GM12878 (cell line): ENCODE results near the gene CSF1R. TPM values are rescaled to one million over a fixed set of nuclear protein-coding genes. Genes with fewer than 3 reads are reported as not detected.
A peak's percentile ranks its signal among the peaks of the same experiment; 100 is the strongest.

Experiments used
- ATAC-seq: fragments of 200-7000 bp; cut with Tn5 transposase; 3 replicates; pipeline ENCODE4 v1.9.1; 2020; ENCODE audit warnings: mild to moderate bottlenecking, moderate library complexity
- BruUV-seq: library from RNA; stranded (reverse); fragments of 400-500 nt; replicated peaks from 2 replicates; lab custom pipeline; 2021; lab: Mats Ljungman, UMichigan
- CTCF ChIA-PET: fragments of 300-600 bp; sonication (Branson Sonifier 250); formaldehyde crosslinking; extraction: SDS; loops from one replicate; lab custom pipeline; 2021; ENCODE audit warnings: inconsistent platforms; lab: Yijun Ruan, JAX
- POLR2A ChIA-PET: fragments of 350-600 bp; formaldehyde crosslinking; extraction: SDS; loops from one replicate; lab custom pipeline; 2021; ENCODE audit warnings: inconsistent platforms; lab: Charles Lee
- RAD21 ChIA-PET: fragments of 300-600 bp; sonication (Branson Sonifier 250); formaldehyde crosslinking; loops from one replicate; lab custom pipeline; 2023; ENCODE audit warnings: antibody characterized with exemption; ENCODE audit not compliant: unreplicated experiment; lab: Charles Lee
- SMC1A ChIA-PET: fragments of 300-600 bp; sonication (Branson Sonifier 250); formaldehyde crosslinking; loops from one replicate; lab custom pipeline; 2023; ENCODE audit not compliant: unreplicated experiment, uncharacterized antibody; lab: Charles Lee
- DNase-seq: peaks from one replicate; pipeline ENCODE4 v3.0.0-alpha.2; 2011; ENCODE audit warnings: low read depth, low spot score
- FAIRE-seq: peaks from 3 replicates; lab custom pipeline; 2011; peaks lifted over from hg19 to GRCh38; lab: Jason Lieb, UNC
- H2AFZ ChIP-seq: 2 replicates; pipeline ENCODE4 v1.6.0; 2011; ENCODE audit warnings: low read depth, low read length, control low read depth; ENCODE audit not compliant: control insufficient read depth
- H3K27ac ChIP-seq: 2 replicates; pipeline ENCODE4 v1.5.1; 2011; ENCODE audit warnings: control low read depth; ENCODE audit not compliant: control insufficient read depth, insufficient read depth
- H3K27me3 ChIP-seq, 2 experiments: replicated peaks in 1 of 2; 2 replicates each; pipeline versions ENCODE4 v1.6.0 to v1.6.1; 2011; ENCODE audit warnings: low read length in 1 of 2; ENCODE audit not compliant: control insufficient read depth in 2 of 2, insufficient read depth in 2 of 2
- H3K36me3 ChIP-seq, 2 experiments: 2 replicates each; pipeline ENCODE4 v1.5.1; 2011; ENCODE audit warnings: low read length in 1 of 2; ENCODE audit not compliant: control insufficient read depth in 2 of 2, insufficient read depth in 2 of 2
- H3K4me1 ChIP-seq: 2 replicates; pipeline ENCODE4 v1.6.1; 2011; ENCODE audit warnings: mild to moderate bottlenecking, low read length, moderate library complexity, mixed read lengths; ENCODE audit not compliant: control insufficient read depth, insufficient read depth
- H3K4me2 ChIP-seq: 2 replicates; pipeline ENCODE4 v1.6.0; 2011; ENCODE audit warnings: control low read depth; ENCODE audit not compliant: control insufficient read depth, insufficient read depth
- H3K4me3 ChIP-seq: fragments of 200-600 bp; sonication (generic); 2 replicates; pipeline ENCODE4 v1.5.1; 2016
- H3K79me2 ChIP-seq: 2 replicates; pipeline ENCODE4 v1.6.0; 2011; ENCODE audit warnings: low read length; ENCODE audit not compliant: control insufficient read depth, insufficient read depth
- H3K9ac ChIP-seq: 2 replicates; pipeline ENCODE4 v1.8.0; 2011; ENCODE audit warnings: low read length, control low read depth, mixed read lengths; ENCODE audit not compliant: control insufficient read depth, insufficient read depth
- H3K9me3 ChIP-seq: replicated peaks from 3 replicates; pipeline ENCODE4 v1.5.1; 2011; ENCODE audit warnings: mild to moderate bottlenecking, low read length; ENCODE audit not compliant: control insufficient read depth, insufficient read depth
- H4K20me1 ChIP-seq: 2 replicates; pipeline ENCODE4 v1.6.0; 2011; ENCODE audit not compliant: control insufficient read depth, insufficient read depth
- IKZF1 ChIP-seq: fragments of 450-650 bp; conservative IDR thresholded peaks from 2 replicates; pipeline ENCODE4 v1.6.1; 2017; ENCODE audit warnings: antibody characterized with exemption, mild to moderate bottlenecking
- KAT2A ChIP-seq: conservative IDR thresholded peaks from 2 replicates; pipeline ENCODE4 v1.6.1; 2011; ENCODE audit warnings: low read depth, low read length; ENCODE audit not compliant: control insufficient read depth
- SP1 ChIP-seq: IDR thresholded peaks from one replicate; pipeline ENCODE4 v1.6.1; 2011; ENCODE audit warnings: low read depth, low read length
- SPI1 ChIP-seq: IDR thresholded peaks from 2 replicates; pipeline ENCODE4 v1.6.1; 2011; ENCODE audit warnings: low read depth, mild to moderate bottlenecking, low read length, moderate library complexity, borderline replicate concordance; ENCODE audit not compliant: insufficient read depth
- WGBS: methylation state at CpG from one replicate; pipeline ENCODE4 v1.1.6; 2016; ENCODE audit warnings: low lambda C conversion rate; ENCODE audit not compliant: insufficient replicate concordance, insufficient coverage; ENCODE audit errors: missing lambda C conversion rate; 5-methylcytosine and 5-hydroxymethylcytosine counted together
- in situ Hi-C: fragments of 300-500 bp; cut with MboI; formaldehyde crosslinking; loops from 9 replicates; pipeline ENCODE4 v1.14.3; 2018; ENCODE audit warnings: mixed read lengths
- intact Hi-C: fragments of 100-400 bp; cut with micrococcal nuclease; formaldehyde crosslinking; loops from one replicate; pipeline ENCODE4 v1.14.2; 2022; ENCODE audit not compliant: unreplicated experiment
- polyA plus RNA-seq, 11 experiments: library from polyadenylated mRNA; depleted of rRNA in 4 of 11; unstranded in 6 of 11; stranded (reverse) in 5 of 11; fragments of >200 nt; fragmentation: Nextera tagmentation in 4 of 11; fragmentation: Illumina TruSeq in 1 of 11; extraction: Ambion mirVana in 4 of 11; extraction: Trizol in 1 of 11; gene quantifications; 1 replicate in 1 of 11; 2 replicates in 10 of 11; pipeline versions ENCODE4 v1.2.1 to v1.2.3, GENCODE V29; 2011 to 2016; ENCODE audit warnings: inconsistent platforms in 2 of 11, missing spikeins in 2 of 11, low read depth in 1 of 11
- total RNA-seq, 4 experiments: library from RNA; depleted of rRNA in 3 of 4; stranded (reverse); fragments of >200 nt in 3 of 4; fragmentation: Illumina TruSeq in 1 of 4; extraction: Trizol in 1 of 4; gene quantifications; 2 replicates each; pipeline versions ENCODE4 v1.2.1 to v1.2.3, GENCODE V29; 2013 to 2021

The CSF1R gene
- total and polyA plus RNA-seq, 10 of the 15 experiments (the other 5 are each of a cell fraction or from before 2014, with no cell fraction given): 0.35 to 3.6 (median 1.2) TPM

DNA sequence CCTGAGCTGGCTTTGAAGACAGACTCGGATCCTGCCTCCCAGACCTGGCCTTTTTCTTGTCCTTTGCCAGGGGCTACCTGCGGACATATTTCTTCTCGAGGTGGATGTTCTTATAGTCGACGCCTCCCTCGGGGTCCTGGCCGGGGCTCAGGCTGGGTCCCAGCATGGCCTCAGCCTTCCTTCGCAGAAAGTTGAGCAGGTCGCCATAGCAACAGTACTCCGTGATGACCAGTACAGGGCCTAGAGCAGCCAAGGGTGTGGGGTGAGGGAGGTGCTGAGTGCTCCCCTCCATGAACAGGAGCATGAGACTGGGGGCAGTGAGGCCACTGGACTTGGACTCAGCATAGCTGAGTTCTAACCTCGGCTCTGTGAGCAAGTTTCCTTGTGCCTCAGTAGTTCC, 26.7 kb downstream of the CSF1R start:
- no peak for FAIRE-seq
- peaks cover 0 to 4% of the 10 kb centered on the region in 2 experiments; a peak in 2 of 4 replicates for H3K36me3 ChIP-seq
- POLR2A ChIA-PET: no interaction called here

GRCh38 chr5:150058480-150059126, 27.8 kb downstream of the CSF1R start:
- in situ Hi-C loops (no loop called here), intact Hi-C loops (no loop called here)
- no peaks in the 10 kb centered on the region for H4K20me1 ChIP-seq
- no peak overlapping the region for H3K27ac ChIP-seq
- no peak overlapping the region for H3K4me3 ChIP-seq
- SMC1A ChIA-PET: no interaction called here
- peaks cover 5% of the 10 kb centered on the region; the same call in 1 of the 2 replicates for H3K4me1 ChIP-seq
- 75% methylated on average over 6 of the region's 6 CpGs for WGBS
- no peaks in the 10 kb centered on the region for H3K9me3 ChIP-seq
- RAD21 ChIA-PET: no interaction called here
- H3K27me3 ChIP-seq: no peaks in the 10 kb centered on the region
- ATAC-seq (peak; percentile 36; the same call in 2 of the 3 replicates), FAIRE-seq (no peak), DNase-seq (no peak)
- TF ChIP-seq KAT2A (no peak), SPI1 (peak; percentile 71)
- peaks cover 2 to 10% of the 10 kb centered on the region in 2 experiments; a peak in 3 of 4 replicates for H3K36me3 ChIP-seq
- H2AFZ ChIP-seq: no peak overlapping the region; the same call in 1 of the 2 replicates
- H3K9ac ChIP-seq: no peak overlapping the region
- no peaks in the 10 kb centered on the region for H3K79me2 ChIP-seq
- no peak overlapping the region for H3K4me2 ChIP-seq
- CTCF ChIA-PET: no interaction called here
- BruUV-seq: no TSS peak
- POLR2A ChIA-PET: no interaction called here

More for the DNA sequence above, 26.7 kb downstream of the CSF1R start:
- Histone ChIP-seq H3K27me3 (no peaks in the 10 kb centered on the region; a peak in 1 of 4 replicates), H3K4me2 (no peak overlapping the region), H3K9ac (no peak overlapping the region)
- 59% methylated on average over 11 of the region's 11 CpGs for WGBS
- intact Hi-C loops: no loop called here
- RAD21 ChIA-PET: no interaction called here
- SMC1A ChIA-PET: no interaction called here
- DNase-seq: no peak
- in situ Hi-C loops: no loop called here
- CTCF ChIA-PET: no interaction called here
- TF ChIP-seq SP1: no peak
- TF ChIP-seq IKZF1: no peak
- TF ChIP-seq, all 136 proteins: peak for 0
- no TSS peak for BruUV-seq
- no peak overlapping the region for H3K4me3 ChIP-seq
- ATAC-seq: no peak
- H3K4me1 ChIP-seq: peaks cover 5% of the 10 kb centered on the region; the same call in 1 of the 2 replicates
- no peaks in the 10 kb centered on the region for H3K79me2 ChIP-seq
- H3K27ac ChIP-seq: no peak overlapping the region
- H2AFZ ChIP-seq: no peak overlapping the region
- H3K9me3 ChIP-seq: no peaks in the 10 kb centered on the region
- H4K20me1 ChIP-seq: no peaks in the 10 kb centered on the region
